ENCODE data around the gene DCHS1. TPM values are rescaled to one million over a fixed set of nuclear protein-coding genes. Genes with fewer than 3 reads are reported as not detected.

DCHS1 gene
- total and polyA plus RNA-seq, 8 donors: 0.76 to 22.8 (median 13.2) TPM

GRCh38 chr11:6670202-6670830 lies 14.7 kb upstream of the DCHS1 start:
- Histone ChIP-seq H3K9me3 (no peaks in the 10 kb centered on the region), H3K36me3 (no peaks in the 10 kb centered on the region), H3K27me3 (no peaks in the 10 kb centered on the region), H3K4me1 (no peaks in the 10 kb centered on the region), H3K27ac (no peak overlapping the region), H3K4me3 (no peak overlapping the region)
- intact Hi-C loops (cut with DNase I; ENCODE audit: low total_unique reads): loop anchor here (10.0 kb wide), 1 partner anchor 136 kb away; no protein-coding TSS in a partner anchor
- DNase-seq: no peak
- WGBS, 5 donors: 59 to 77% (median 63%) methylated on average over 6 of the region's 6 CpGs
- TF ChIP-seq POLR2A (IDR thresholded peaks at IDR 0.05): no peak

GRCh38 chr11:6667733-6668374 lies 12.2 kb upstream of the DCHS1 start:
- DNase-seq: peak in 1 of 2 donors; percentile 31
- 64 to 73% (median 68%) methylated on average over 3 of the region's 3 CpGs for WGBS, 5 donors
- Histone ChIP-seq H3K9me3 (no peaks in the 10 kb centered on the region), H3K27ac (no peak overlapping the region), H3K36me3 (no peaks in the 10 kb centered on the region), H3K4me3 (no peak overlapping the region), H3K27me3 (no peaks in the 10 kb centered on the region), H3K4me1 (no peaks in the 10 kb centered on the region)
- intact Hi-C loops (cut with DNase I; ENCODE audit: low total_unique reads): no loop called here
- TF ChIP-seq CTCF (IDR thresholded peaks at IDR 0.05): peak in 5 of 7 experiments; percentile 35 to 59 (median 52)
- TF ChIP-seq POLR2A (IDR thresholded peaks at IDR 0.05): no peak

GRCh38 chr11:6666302-6667183 lies 10.9 kb upstream of the DCHS1 start:
- no peak for DNase-seq
- Histone ChIP-seq H3K36me3 (no peaks in the 10 kb centered on the region), H3K4me3 (no peak overlapping the region), H3K9me3 (no peaks in the 10 kb centered on the region), H3K27me3 (no peaks in the 10 kb centered on the region), H3K4me1 (no peaks in the 10 kb centered on the region), H3K27ac (no peak overlapping the region)
- 81 to 92% (median 89%) methylated on average over 4 of the region's 4 CpGs for WGBS, 5 donors
- no peak for TF ChIP-seq POLR2AphosphoS5 (IDR thresholded peaks at IDR 0.05)
- no peak for TF ChIP-seq CTCF (IDR thresholded peaks at IDR 0.05)
- TF ChIP-seq EP300 (IDR thresholded peaks at IDR 0.05): no peak
- TF ChIP-seq POLR2A (IDR thresholded peaks at IDR 0.05): no peak
- intact Hi-C loops (cut with DNase I; ENCODE audit: low total_unique reads): no loop called here

GRCh38 chr11:6664551-6664950 lies 8.9 kb upstream of the DCHS1 start:
- Histone ChIP-seq H3K27me3 (no peaks in the 10 kb centered on the region), H3K4me1 (no peaks in the 10 kb centered on the region), H3K4me3 (no peak overlapping the region), H3K9me3 (no peaks in the 10 kb centered on the region), H3K36me3 (no peaks in the 10 kb centered on the region), H3K27ac (peak overlapping the region in 2 of 5 donors; percentile 4 to 56)
- DNase-seq: no peak
- no peak for TF ChIP-seq EP300 (IDR thresholded peaks at IDR 0.05)
- TF ChIP-seq POLR2AphosphoS5 (IDR thresholded peaks at IDR 0.05): no peak
- TF ChIP-seq CTCF (IDR thresholded peaks at IDR 0.05): no peak
- TF ChIP-seq POLR2A (IDR thresholded peaks at IDR 0.05): no peak
- intact Hi-C loops (cut with DNase I; ENCODE audit: low total_unique reads): no loop called here
- 0 to 35% (median 0%) methylated on average over 1 of the region's 1 CpG for WGBS, 5 donors
